Omental fat pad (tissue), 4 donors: Measurements from ENCODE around the gene TMEM72. TPM values are rescaled to one million over a fixed set of nuclear protein-coding genes. Genes with fewer than 3 reads are reported as not detected.

Source experiments
- ATAC-seq: fragments of 150-250 bp; one replicate; pipeline ENCODE4 v1.9.1; 2016; ENCODE audit warnings: mild to moderate bottlenecking, moderate library complexity; ENCODE audit not compliant: low FRiP score
- DNase-seq: peaks from one replicate; pipeline ENCODE4 v3.0.0-alpha.2; 2019; ENCODE audit warnings: low spot score
- total RNA-seq, 4 donors: library from RNA; depleted of rRNA; stranded (reverse); fragments of >200 nt; gene quantifications; one replicate each; pipeline ENCODE4 v1.1.0, GENCODE V29; 2016
- TF ChIP-seq, protein P1 (sequence below), 3 donors: fragments of 450-650 bp; IDR thresholded peaks; one replicate each; pipeline ENCODE4 v1.5.1; 2016 to 2017; ENCODE audit warnings: antibody characterized with exemption in 3 of 3, mild to moderate bottlenecking in 3 of 3, moderate library complexity in 2 of 3

The TMEM72 gene
- total RNA-seq, 4 donors from 2014 or later: not detected

GRCh38 chr10:44972874-44973306 lies 61.8 kb downstream of the TMEM72 start:
- no peak for DNase-seq

GRCh38 chr10:44973323-44974081 lies 62.4 kb downstream of the TMEM72 start:
- DNase-seq: no peak

More at GRCh38 chr10:44972874-44973306, 61.8 kb downstream of the TMEM72 start:
- ATAC-seq: no peak
- TF ChIP-seq, protein P1, sequence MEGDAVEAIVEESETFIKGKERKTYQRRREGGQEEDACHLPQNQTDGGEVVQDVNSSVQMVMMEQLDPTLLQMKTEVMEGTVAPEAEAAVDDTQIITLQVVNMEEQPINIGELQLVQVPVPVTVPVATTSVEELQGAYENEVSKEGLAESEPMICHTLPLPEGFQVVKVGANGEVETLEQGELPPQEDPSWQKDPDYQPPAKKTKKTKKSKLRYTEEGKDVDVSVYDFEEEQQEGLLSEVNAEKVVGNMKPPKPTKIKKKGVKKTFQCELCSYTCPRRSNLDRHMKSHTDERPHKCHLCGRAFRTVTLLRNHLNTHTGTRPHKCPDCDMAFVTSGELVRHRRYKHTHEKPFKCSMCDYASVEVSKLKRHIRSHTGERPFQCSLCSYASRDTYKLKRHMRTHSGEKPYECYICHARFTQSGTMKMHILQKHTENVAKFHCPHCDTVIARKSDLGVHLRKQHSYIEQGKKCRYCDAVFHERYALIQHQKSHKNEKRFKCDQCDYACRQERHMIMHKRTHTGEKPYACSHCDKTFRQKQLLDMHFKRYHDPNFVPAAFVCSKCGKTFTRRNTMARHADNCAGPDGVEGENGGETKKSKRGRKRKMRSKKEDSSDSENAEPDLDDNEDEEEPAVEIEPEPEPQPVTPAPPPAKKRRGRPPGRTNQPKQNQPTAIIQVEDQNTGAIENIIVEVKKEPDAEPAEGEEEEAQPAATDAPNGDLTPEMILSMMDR (IDR thresholded peaks at IDR 0.05): no peak

DNA sequence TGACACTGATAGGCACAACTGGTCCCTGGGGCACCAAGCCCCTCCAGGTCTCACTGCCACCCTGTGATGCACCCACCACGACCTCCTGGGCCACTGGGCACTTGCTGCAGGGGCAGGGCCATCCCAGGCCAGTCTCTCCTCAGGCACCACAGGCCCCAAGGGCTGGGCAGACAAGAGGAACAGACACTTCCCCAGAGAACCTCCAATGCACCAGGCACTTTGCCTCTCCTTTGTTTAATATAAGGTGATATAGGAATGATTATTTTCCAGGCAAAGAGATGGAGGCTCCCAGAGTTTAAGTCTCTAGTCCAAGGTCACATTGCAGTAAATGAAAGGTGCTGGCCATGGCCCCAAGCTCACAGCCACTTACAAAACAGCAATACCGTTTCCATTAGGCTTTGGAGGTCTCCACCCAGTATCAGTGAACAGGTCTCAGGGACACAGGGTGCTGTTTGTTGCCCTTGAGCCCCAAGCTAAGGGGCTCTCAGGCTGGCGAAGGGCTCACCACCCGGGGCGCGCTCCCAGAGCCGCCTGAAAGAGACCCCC lies 63.0 kb downstream of the TMEM72 start:
- no peak for DNase-seq
- no peak for ATAC-seq
- TF ChIP-seq, protein P1 (IDR thresholded peaks at IDR 0.05): no peak

More at GRCh38 chr10:44973323-44974081, 62.4 kb downstream of the TMEM72 start:
- no peak for ATAC-seq
- TF ChIP-seq, protein P1 (IDR thresholded peaks at IDR 0.05): no peak

GRCh38 chr10:44974628-44975430 lies 63.7 kb downstream of the TMEM72 start:
- TF ChIP-seq, protein P1 (IDR thresholded peaks at IDR 0.05): peak in 1 of 3 donors; percentile 89
- ATAC-seq (peak; percentile 64), DNase-seq (no peak)

GRCh38 chr10:44975431-44976331 lies 64.5 kb downstream of the TMEM72 start:
- no peak for ATAC-seq
- TF ChIP-seq, protein P1 (IDR thresholded peaks at IDR 0.05): no peak

More at GRCh38 chr10:44975431-44976331, 64.5 kb downstream of the TMEM72 start:
- DNase-seq: no peak
